Measurements from ENCODE around the gene DGKE. TPM values are rescaled to one million over a fixed set of nuclear protein-coding genes. Genes with fewer than 3 reads are reported as not detected.

DGKE gene
- total RNA-seq, 1 experiment from 2014 or later, result 3.1 TPM

- DNase-seq (ENCODE audit: low read depth), result no peak
These were observed 56.4 kb downstream of the DGKE start for GRCh38 chr17:56890390-56890789.

- DNase-seq (ENCODE audit: low read depth), result no peak
These were observed 57.1 kb downstream of the DGKE start for GRCh38 chr17:56890906-56891674.

- no peak for DNase-seq (ENCODE audit: low read depth)
These were observed 57.8 kb downstream of the DGKE start for GRCh38 chr17:56891751-56892150.

GRCh38 chr17:56892333-56892732 is 58.4 kb downstream of the DGKE start:
- DNase-seq (ENCODE audit: low read depth), result no peak

- no peak for DNase-seq (ENCODE audit: low read depth)
These were observed 59.6 kb downstream of the DGKE start for GRCh38 chr17:56893503-56893902.

- no peak for DNase-seq (ENCODE audit: low read depth)
These were observed 61.0 kb downstream of the DGKE start for GRCh38 chr17:56894859-56895455.

- no peak for DNase-seq (ENCODE audit: low read depth)
These were observed 62.4 kb downstream of the DGKE start for GRCh38 chr17:56896217-56896967.

- DNase-seq (ENCODE audit: low read depth), result no peak
These were observed 63.0 kb downstream of the DGKE start for GRCh38 chr17:56896968-56897359.

GRCh38 chr17:56897646-56898424 is 63.9 kb downstream of the DGKE start:
- no peak for DNase-seq (ENCODE audit: low read depth)

- DNase-seq (ENCODE audit: low read depth), result no peak
These were observed 64.9 kb downstream of the DGKE start for GRCh38 chr17:56898874-56899273.

GRCh38 chr17:56899403-56899802 is 65.5 kb downstream of the DGKE start:
- no peak for DNase-seq (ENCODE audit: low read depth)

GRCh38 chr17:56902348-56902747 is 68.4 kb downstream of the DGKE start:
- peak; percentile 70 for DNase-seq (ENCODE audit: low read depth)

GRCh38 chr17:56903560-56903959 is 69.6 kb downstream of the DGKE start:
- no peak for DNase-seq (ENCODE audit: low read depth)

- peak; percentile 20 for DNase-seq (ENCODE audit: low read depth)
These were observed 74.1 kb downstream of the DGKE start for GRCh38 chr17:56908001-56908542.

GRCh38 chr17:56909742-56910508 is 76.0 kb downstream of the DGKE start:
- no peak for DNase-seq (ENCODE audit: low read depth)

- DNase-seq (ENCODE audit: low read depth), result no peak
These were observed 76.7 kb downstream of the DGKE start for GRCh38 chr17:56910509-56911235.

GRCh38 chr17:56912105-56912999 is 78.4 kb downstream of the DGKE start:
- no peak for DNase-seq (ENCODE audit: low read depth)

GRCh38 chr17:56913000-56913311 is 79.0 kb downstream of the DGKE start:
- no peak for DNase-seq (ENCODE audit: low read depth)

GRCh38 chr17:56913353-56913866 is 79.5 kb downstream of the DGKE start:
- no peak for DNase-seq (ENCODE audit: low read depth)

All from RPMI7951 (cell line).